H54 (cell line): Measurements from ENCODE around the gene SENP7.
"Not testable (repeated sequence)": the region's sequence is repeated elsewhere in the genome, so short reads cannot be mapped to it uniquely, and the experiment has no call there.

Experiments
- DNase-seq: peaks from one replicate; pipeline ENCODE4 v3.0.0; 2011; ENCODE audit warnings: low spot score, mixed read lengths; ENCODE audit not compliant: insufficient read length
- FAIRE-seq: peaks from 3 replicates; lab custom pipeline; 2011; peaks lifted over from hg19 to GRCh38; lab: Jason Lieb, UNC
- POLR2A ChIP-seq: IDR thresholded peaks from 2 replicates; pipeline ENCODE4 v1.6.1; 2011; ENCODE audit warnings: low read depth, mild to moderate bottlenecking, low read length

Gene SENP7

GRCh38 chr3:101310978-101311375 lies 202.0 kb downstream of the SENP7 start:
- no peak for TF ChIP-seq POLR2A
- DNase-seq: no peak
- no peak for FAIRE-seq

GRCh38 chr3:101308147-101308772 lies 204.8 kb downstream of the SENP7 start:
- not testable (repeated sequence) for DNase-seq, FAIRE-seq

- no peak for FAIRE-seq
- TF ChIP-seq POLR2A: no peak
- DNase-seq: no peak
Observed at GRCh38 chr3:101303836-101304235, 209.2 kb downstream of the SENP7 start.

DNA sequence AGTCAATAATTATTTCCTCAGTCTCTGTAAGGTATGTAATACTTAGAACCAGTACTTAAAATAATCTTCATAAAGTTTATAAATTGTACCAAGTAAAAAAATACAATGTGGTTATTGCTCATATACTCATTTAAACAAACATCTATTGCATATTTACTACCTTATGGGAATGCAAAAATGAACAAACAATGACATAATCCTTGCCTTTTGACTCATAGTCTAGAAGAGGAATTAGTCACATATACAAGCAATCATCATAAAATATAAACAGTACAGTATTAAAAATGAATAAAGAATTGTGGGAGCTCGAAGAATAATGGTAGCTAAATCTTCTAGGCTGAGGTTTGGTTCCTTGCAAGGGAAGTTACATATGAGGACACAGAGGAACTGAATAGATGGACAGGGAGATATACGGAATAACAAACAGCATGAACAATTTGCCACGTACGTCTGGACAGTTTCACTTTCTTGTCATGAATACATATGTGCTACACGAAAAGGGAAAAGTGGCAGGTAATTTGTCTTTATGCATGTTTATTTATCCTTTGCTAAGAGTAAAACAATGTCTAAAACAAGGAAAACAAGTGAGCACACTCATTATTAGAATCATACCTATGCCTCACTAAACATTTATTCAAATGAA lies 209.8 kb downstream of the SENP7 start:
- DNase-seq (no peak), FAIRE-seq (peak; percentile 23)
- no peak for TF ChIP-seq POLR2A

GRCh38 chr3:101300073-101300472 lies 212.9 kb downstream of the SENP7 start:
- no peak for TF ChIP-seq POLR2A
- FAIRE-seq: no peak
- no peak for DNase-seq

DNA sequence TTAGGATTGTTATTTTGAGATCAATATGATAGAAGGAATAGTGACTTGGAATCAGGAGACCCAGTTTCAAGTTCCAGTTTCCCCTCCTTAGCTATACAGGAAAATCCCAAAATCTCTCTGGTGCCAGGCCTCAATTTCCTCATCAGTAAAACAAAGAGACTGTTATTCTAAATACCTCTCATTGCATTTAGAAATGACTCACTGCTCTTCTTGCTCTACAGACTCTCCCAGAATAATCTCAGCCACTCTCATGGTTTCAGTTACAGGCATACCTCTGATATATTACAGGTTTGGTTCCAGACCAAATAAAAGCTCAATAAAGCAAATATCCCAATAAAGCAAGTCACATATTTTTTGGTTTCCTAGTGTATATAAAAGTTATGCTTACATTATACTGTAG lies 221.0 kb downstream of the SENP7 start:
- TF ChIP-seq POLR2A: no peak
- DNase-seq (no peak), FAIRE-seq (no peak)

GRCh38 chr3:101288294-101288693 lies 224.7 kb downstream of the SENP7 start:
- no peak for TF ChIP-seq POLR2A
- no peak for FAIRE-seq

GRCh38 chr3:101284757-101285156 lies 228.3 kb downstream of the SENP7 start:
- DNase-seq: no peak
- no peak for FAIRE-seq
- TF ChIP-seq POLR2A: no peak

More at GRCh38 chr3:101288294-101288693, 224.7 kb downstream of the SENP7 start:
- DNase-seq: no peak

DNA sequence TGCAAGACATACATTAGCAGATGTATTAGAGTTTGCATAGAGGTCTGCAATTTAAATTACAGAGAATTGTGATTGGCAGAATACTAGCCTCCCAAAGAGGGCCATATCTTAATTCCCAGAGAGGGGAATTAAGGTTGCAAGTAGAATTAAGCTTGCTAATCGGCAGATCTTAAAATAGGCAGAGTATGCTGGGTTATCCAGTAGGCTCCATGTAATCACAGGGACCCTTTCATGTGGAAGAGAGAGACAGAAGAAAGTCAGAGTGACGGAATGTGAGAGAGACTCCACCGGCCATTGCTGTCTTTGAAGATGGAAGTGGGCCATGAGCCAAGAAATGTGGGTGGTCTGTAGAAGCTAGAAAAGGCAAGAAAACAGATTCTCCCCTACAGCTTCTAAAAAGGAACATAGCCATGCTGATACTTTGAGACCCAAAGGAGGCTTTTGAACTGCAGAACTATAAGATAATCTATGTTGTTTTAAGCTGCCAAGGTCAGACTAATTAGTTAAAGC lies 231.4 kb downstream of the SENP7 start:
- DNase-seq: no peak
- FAIRE-seq: no peak
- no peak for TF ChIP-seq POLR2A

DNA sequence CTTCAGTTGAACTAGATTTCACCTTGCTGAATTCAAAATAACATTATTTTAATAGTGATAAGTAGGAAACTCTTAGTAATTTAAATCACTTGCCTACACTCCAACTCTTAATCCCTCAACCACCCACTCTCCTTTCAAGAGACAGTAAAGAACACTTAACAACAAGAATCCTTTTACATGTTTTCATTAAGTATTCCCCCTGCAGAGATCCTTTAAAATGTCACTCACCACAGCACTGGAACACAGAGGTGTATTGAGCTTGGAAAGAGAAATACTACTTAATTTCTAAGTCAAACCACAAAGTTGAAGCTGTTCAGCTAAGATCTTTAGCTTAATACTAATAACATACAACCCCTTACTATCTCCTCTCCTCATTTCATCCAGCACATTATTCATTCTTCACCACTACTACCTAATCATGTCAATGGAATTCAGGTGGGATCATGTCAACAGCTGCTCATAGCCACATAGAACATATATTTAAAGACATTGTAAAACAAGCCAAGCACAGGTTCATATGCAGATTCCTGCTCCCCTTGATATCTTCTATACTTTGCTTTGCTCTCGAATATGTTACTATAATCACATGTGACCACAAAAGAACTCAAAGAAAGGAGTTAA lies 233.1 kb downstream of the SENP7 start:
- no peak for TF ChIP-seq POLR2A
- FAIRE-seq: peak; percentile 36

DNA sequence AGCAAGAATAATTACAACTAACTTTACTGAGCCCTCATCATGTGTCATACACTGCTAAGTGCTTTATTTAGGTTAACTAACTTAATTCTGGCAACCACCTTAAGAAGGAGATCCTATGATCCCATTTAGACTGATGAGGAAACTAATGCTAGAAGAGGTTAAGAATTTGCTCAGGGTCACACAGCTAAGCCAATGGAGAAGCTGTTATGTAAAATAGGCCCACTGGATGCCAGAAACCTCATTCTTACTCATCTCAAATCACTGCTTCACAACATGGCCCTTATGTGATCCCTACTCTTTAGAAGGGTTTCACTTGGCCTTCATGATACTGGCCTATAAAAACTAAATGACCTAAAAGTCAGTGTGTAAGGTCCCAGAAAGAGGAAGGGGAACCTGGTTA lies 233.8 kb downstream of the SENP7 start:
- FAIRE-seq (peak; percentile 23), DNase-seq (no peak)
- no peak for TF ChIP-seq POLR2A

More for the DNA sequence above, 233.1 kb downstream of the SENP7 start:
- no peak for DNase-seq

GRCh38 chr3:101278727-101279126 lies 234.3 kb downstream of the SENP7 start:
- FAIRE-seq (no peak), DNase-seq (no peak)
- TF ChIP-seq POLR2A: no peak
